Panc1 (cell line): ENCODE measurements around the gene NPAS2.

ENCODE experiments used
- TF ChIP-seq, protein P1 (sequence below): fragments of 450-650 bp; IDR thresholded peaks from 2 replicates; pipeline ENCODE4 v1.5.1; 2017; ENCODE audit warnings: mild to moderate bottlenecking
- TF ChIP-seq, protein P2 (sequence below), 2 experiments: IDR thresholded peaks; 2 replicates each; pipeline ENCODE4 v1.6.1; 2011 to 2012; ENCODE audit warnings: low read depth in 2 of 2, control low read depth in 1 of 2, low read length in 1 of 2, mild to moderate bottlenecking in 1 of 2, moderate library complexity in 1 of 2; ENCODE audit not compliant: insufficient read depth in 1 of 2

DNA sequence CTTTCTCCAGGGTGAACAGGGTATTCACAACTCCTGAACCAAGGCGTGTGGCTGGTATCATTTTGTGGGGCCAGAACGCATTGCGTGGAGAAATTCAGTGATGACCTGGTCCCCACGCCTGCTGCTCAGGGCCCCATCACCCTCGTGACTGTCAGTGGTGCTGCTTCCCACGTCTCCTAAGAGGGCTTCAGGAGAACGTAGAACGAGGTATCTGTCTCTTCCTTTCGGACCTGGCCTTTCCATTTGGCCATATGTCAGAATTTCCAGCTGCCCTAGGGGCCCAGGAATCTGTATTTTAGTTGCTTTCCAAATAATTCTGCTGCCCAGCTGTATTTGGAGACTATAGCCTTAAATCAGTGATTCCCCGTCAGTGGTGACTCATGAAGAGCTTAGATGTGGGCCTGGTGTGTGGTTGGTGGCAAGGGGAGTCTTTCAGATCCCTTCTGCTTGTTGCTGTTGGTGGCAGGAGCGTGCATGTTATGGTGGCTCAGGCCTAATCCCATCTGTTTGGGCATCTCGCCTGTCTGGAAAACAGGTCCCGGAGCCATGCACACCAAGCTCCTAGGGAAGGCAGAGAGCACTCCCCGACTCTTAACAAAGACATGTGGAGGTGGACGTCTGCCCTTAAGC lies 56.4 kb downstream of the NPAS2 start:
- TF ChIP-seq, protein P1, sequence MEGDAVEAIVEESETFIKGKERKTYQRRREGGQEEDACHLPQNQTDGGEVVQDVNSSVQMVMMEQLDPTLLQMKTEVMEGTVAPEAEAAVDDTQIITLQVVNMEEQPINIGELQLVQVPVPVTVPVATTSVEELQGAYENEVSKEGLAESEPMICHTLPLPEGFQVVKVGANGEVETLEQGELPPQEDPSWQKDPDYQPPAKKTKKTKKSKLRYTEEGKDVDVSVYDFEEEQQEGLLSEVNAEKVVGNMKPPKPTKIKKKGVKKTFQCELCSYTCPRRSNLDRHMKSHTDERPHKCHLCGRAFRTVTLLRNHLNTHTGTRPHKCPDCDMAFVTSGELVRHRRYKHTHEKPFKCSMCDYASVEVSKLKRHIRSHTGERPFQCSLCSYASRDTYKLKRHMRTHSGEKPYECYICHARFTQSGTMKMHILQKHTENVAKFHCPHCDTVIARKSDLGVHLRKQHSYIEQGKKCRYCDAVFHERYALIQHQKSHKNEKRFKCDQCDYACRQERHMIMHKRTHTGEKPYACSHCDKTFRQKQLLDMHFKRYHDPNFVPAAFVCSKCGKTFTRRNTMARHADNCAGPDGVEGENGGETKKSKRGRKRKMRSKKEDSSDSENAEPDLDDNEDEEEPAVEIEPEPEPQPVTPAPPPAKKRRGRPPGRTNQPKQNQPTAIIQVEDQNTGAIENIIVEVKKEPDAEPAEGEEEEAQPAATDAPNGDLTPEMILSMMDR = no peak
- TF ChIP-seq, protein P2, sequence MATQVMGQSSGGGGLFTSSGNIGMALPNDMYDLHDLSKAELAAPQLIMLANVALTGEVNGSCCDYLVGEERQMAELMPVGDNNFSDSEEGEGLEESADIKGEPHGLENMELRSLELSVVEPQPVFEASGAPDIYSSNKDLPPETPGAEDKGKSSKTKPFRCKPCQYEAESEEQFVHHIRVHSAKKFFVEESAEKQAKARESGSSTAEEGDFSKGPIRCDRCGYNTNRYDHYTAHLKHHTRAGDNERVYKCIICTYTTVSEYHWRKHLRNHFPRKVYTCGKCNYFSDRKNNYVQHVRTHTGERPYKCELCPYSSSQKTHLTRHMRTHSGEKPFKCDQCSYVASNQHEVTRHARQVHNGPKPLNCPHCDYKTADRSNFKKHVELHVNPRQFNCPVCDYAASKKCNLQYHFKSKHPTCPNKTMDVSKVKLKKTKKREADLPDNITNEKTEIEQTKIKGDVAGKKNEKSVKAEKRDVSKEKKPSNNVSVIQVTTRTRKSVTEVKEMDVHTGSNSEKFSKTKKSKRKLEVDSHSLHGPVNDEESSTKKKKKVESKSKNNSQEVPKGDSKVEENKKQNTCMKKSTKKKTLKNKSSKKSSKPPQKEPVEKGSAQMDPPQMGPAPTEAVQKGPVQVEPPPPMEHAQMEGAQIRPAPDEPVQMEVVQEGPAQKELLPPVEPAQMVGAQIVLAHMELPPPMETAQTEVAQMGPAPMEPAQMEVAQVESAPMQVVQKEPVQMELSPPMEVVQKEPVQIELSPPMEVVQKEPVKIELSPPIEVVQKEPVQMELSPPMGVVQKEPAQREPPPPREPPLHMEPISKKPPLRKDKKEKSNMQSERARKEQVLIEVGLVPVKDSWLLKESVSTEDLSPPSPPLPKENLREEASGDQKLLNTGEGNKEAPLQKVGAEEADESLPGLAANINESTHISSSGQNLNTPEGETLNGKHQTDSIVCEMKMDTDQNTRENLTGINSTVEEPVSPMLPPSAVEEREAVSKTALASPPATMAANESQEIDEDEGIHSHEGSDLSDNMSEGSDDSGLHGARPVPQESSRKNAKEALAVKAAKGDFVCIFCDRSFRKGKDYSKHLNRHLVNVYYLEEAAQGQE (IDR thresholded peaks at IDR 0.05; ENCODE audit: insufficient read depth in 1 of 2, low read depth in 2 of 2, low read length in 1 of 2) = no peak
